ENCODE results near the gene GFRA1.

- no peak for TF ChIP-seq EZH2phosphoT487 (IDR thresholded peaks at IDR 0.05; ENCODE audit: borderline replicate concordance, low read depth, low read length)
- TF ChIP-seq, protein P1, sequence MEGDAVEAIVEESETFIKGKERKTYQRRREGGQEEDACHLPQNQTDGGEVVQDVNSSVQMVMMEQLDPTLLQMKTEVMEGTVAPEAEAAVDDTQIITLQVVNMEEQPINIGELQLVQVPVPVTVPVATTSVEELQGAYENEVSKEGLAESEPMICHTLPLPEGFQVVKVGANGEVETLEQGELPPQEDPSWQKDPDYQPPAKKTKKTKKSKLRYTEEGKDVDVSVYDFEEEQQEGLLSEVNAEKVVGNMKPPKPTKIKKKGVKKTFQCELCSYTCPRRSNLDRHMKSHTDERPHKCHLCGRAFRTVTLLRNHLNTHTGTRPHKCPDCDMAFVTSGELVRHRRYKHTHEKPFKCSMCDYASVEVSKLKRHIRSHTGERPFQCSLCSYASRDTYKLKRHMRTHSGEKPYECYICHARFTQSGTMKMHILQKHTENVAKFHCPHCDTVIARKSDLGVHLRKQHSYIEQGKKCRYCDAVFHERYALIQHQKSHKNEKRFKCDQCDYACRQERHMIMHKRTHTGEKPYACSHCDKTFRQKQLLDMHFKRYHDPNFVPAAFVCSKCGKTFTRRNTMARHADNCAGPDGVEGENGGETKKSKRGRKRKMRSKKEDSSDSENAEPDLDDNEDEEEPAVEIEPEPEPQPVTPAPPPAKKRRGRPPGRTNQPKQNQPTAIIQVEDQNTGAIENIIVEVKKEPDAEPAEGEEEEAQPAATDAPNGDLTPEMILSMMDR (conservative IDR thresholded peaks at IDR 0.05; ENCODE audit: low read length): no peak
These were observed 18.4 kb downstream of the GFRA1 start for GRCh38 chr10:116254422-116255155.
